Measurements from ENCODE around the gene UTS2R. TPM values are rescaled to one million over a fixed set of nuclear protein-coding genes. Genes with fewer than 3 reads are reported as not detected.

Gene UTS2R
- polyA plus RNA-seq, 1 donor from 2014 or later: not detected

DNA sequence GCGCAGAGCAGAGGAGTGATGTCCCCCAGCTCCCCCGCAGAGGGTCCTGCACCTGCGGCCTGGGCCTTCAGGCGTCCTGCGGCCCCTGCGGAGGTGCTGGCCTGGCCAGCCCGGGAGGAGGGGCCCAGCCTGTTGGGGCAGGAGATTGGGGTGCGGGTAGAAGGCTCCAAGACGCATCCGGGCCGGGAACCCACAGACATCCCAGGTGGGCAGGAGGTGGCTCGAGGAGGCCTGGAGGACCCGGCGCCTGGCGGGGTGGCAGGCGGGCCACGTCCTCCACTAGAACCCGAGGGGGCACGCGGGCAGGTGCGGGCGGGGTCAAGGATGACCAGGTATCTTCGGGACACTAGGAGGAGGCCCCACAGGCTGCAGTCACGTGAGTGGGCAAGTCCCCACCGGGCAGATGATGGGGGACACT, 37.4 kb upstream of the UTS2R start:
- no peak overlapping the region for H3K9ac ChIP-seq (ENCODE audit: low read length)
- no peaks in the 10 kb centered on the region for H3K36me3 ChIP-seq (ENCODE audit: insufficient read depth, low read length)
- no peaks in the 10 kb centered on the region for H3K9me3 ChIP-seq (ENCODE audit: low read length)
- H3K27me3 ChIP-seq (ENCODE audit: insufficient read depth, low read depth, low read length): peaks cover 43% of the 10 kb centered on the region
- no peaks in the 10 kb centered on the region for H4K20me1 ChIP-seq (ENCODE audit: insufficient read depth)
- H3F3A ChIP-seq (ENCODE audit: insufficient read depth, low read length, poor library complexity, severe bottlenecking): no peaks in the 10 kb centered on the region
- no peak overlapping the region for H3K4me3 ChIP-seq (ENCODE audit: low read length)
- TF ChIP-seq EZH2 (IDR thresholded peaks at IDR 0.05; ENCODE audit: borderline replicate concordance, insufficient read depth, low read length, poor library complexity, severe bottlenecking) (no peak), EP300 (conservative IDR thresholded peaks at IDR 0.05; ENCODE audit: poor library complexity, severe bottlenecking) (no peak), TAF1 (IDR thresholded peaks at IDR 0.05; ENCODE audit: low read depth) (no peak)
- TF ChIP-seq, protein P1, sequence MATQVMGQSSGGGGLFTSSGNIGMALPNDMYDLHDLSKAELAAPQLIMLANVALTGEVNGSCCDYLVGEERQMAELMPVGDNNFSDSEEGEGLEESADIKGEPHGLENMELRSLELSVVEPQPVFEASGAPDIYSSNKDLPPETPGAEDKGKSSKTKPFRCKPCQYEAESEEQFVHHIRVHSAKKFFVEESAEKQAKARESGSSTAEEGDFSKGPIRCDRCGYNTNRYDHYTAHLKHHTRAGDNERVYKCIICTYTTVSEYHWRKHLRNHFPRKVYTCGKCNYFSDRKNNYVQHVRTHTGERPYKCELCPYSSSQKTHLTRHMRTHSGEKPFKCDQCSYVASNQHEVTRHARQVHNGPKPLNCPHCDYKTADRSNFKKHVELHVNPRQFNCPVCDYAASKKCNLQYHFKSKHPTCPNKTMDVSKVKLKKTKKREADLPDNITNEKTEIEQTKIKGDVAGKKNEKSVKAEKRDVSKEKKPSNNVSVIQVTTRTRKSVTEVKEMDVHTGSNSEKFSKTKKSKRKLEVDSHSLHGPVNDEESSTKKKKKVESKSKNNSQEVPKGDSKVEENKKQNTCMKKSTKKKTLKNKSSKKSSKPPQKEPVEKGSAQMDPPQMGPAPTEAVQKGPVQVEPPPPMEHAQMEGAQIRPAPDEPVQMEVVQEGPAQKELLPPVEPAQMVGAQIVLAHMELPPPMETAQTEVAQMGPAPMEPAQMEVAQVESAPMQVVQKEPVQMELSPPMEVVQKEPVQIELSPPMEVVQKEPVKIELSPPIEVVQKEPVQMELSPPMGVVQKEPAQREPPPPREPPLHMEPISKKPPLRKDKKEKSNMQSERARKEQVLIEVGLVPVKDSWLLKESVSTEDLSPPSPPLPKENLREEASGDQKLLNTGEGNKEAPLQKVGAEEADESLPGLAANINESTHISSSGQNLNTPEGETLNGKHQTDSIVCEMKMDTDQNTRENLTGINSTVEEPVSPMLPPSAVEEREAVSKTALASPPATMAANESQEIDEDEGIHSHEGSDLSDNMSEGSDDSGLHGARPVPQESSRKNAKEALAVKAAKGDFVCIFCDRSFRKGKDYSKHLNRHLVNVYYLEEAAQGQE (IDR thresholded peaks at IDR 0.05; ENCODE audit: borderline replicate concordance): no peak
- no peaks in the 10 kb centered on the region for H3K9me2 ChIP-seq (ENCODE audit: insufficient read depth, low read length)
- H3K27ac ChIP-seq (ENCODE audit: low read length): no peak overlapping the region
- H2AFZ ChIP-seq (ENCODE audit: low read depth, low read length): no peak overlapping the region
- no peak overlapping the region for H3K4me2 ChIP-seq (ENCODE audit: low read length)
- H3K79me2 ChIP-seq (replicated peaks; ENCODE audit: insufficient read depth, low read length): no peaks in the 10 kb centered on the region

DNA sequence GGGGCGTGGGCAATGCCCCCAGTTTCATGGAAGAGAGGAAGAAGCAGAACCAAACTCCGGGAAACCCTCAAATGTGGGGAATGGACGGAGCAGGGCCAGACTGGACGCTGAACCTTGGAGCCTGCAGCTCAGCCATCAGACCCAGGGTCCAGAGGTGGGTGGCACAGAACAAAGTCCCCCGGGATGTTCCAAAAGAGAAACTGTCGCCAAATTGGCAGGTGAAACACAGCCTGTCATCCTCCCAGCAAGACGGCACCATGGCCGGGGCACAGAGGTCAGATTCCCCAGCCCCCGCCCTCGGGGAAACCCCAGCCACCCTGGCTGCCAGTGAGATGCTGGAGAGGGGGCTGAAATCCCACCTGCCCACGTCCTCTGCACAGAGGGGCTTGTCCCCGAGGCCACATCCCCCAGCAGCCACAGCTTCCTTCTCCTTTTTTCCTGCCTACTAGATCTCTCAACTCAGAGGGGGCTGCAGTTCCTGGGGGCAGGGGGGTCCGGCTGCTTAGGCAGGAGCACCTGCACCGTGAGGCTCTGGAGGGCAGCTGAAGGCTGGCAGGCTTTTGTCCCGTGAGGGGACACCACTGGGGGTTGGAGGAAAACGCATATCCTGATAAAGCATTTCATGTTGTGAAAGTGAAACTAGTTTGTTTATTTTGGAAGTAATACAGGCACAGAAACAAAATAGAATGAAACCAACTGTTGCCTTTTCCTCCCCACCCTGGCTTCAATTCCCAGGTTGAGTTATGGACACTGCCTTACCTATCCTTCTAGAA, 36.8 kb upstream of the UTS2R start:
- H3K36me3 ChIP-seq (ENCODE audit: insufficient read depth, low read length): no peaks in the 10 kb centered on the region
- no peaks in the 10 kb centered on the region for H3K79me2 ChIP-seq (replicated peaks; ENCODE audit: insufficient read depth, low read length)
- H3F3A ChIP-seq (ENCODE audit: insufficient read depth, low read length, poor library complexity, severe bottlenecking): no peaks in the 10 kb centered on the region
- H3K27ac ChIP-seq (ENCODE audit: low read length): no peak overlapping the region
- TF ChIP-seq SMC3 (conservative IDR thresholded peaks at IDR 0.05; ENCODE audit: poor library complexity) (no peak), EP300 (conservative IDR thresholded peaks at IDR 0.05; ENCODE audit: poor library complexity, severe bottlenecking) (no peak), MXI1 (conservative IDR thresholded peaks at IDR 0.05; ENCODE audit: poor library complexity, severe bottlenecking) (no peak), TAF1 (IDR thresholded peaks at IDR 0.05; ENCODE audit: low read depth) (no peak), EZH2 (IDR thresholded peaks at IDR 0.05; ENCODE audit: borderline replicate concordance, insufficient read depth, low read length, poor library complexity, severe bottlenecking) (no peak), RAD21 (conservative IDR thresholded peaks at IDR 0.05) (no peak), POLR2AphosphoS5 (IDR thresholded peaks at IDR 0.05) (no peak)
- TF ChIP-seq, protein P2, sequence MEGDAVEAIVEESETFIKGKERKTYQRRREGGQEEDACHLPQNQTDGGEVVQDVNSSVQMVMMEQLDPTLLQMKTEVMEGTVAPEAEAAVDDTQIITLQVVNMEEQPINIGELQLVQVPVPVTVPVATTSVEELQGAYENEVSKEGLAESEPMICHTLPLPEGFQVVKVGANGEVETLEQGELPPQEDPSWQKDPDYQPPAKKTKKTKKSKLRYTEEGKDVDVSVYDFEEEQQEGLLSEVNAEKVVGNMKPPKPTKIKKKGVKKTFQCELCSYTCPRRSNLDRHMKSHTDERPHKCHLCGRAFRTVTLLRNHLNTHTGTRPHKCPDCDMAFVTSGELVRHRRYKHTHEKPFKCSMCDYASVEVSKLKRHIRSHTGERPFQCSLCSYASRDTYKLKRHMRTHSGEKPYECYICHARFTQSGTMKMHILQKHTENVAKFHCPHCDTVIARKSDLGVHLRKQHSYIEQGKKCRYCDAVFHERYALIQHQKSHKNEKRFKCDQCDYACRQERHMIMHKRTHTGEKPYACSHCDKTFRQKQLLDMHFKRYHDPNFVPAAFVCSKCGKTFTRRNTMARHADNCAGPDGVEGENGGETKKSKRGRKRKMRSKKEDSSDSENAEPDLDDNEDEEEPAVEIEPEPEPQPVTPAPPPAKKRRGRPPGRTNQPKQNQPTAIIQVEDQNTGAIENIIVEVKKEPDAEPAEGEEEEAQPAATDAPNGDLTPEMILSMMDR (IDR thresholded peaks at IDR 0.05; ENCODE audit: poor library complexity, severe bottlenecking): no peak
- TF ChIP-seq, protein P1 (IDR thresholded peaks at IDR 0.05; ENCODE audit: borderline replicate concordance): no peak
- no peaks in the 10 kb centered on the region for H3K9me3 ChIP-seq (ENCODE audit: low read length)
- H3K4me2 ChIP-seq (ENCODE audit: low read length): no peak overlapping the region
- no peak overlapping the region for H3K9ac ChIP-seq (ENCODE audit: low read length)
- no peak overlapping the region for H3K4me3 ChIP-seq (ENCODE audit: low read length)
- H3K27me3 ChIP-seq (ENCODE audit: insufficient read depth, low read depth, low read length): peaks cover 43% of the 10 kb centered on the region
- no peaks in the 10 kb centered on the region for H4K20me1 ChIP-seq (ENCODE audit: insufficient read depth)
- no peak overlapping the region for H2AFZ ChIP-seq (ENCODE audit: low read depth, low read length)
- H3K9me2 ChIP-seq (ENCODE audit: insufficient read depth, low read length): no peaks in the 10 kb centered on the region
